ENCODE measurements around the gene RALGDS.
A peak's percentile ranks its signal among the peaks of the same experiment; 100 is the strongest.
"Not testable (repeated sequence)": the region's sequence is repeated elsewhere in the genome, so short reads cannot be mapped to it uniquely, and the experiment has no call there.

RALGDS gene

DNA sequence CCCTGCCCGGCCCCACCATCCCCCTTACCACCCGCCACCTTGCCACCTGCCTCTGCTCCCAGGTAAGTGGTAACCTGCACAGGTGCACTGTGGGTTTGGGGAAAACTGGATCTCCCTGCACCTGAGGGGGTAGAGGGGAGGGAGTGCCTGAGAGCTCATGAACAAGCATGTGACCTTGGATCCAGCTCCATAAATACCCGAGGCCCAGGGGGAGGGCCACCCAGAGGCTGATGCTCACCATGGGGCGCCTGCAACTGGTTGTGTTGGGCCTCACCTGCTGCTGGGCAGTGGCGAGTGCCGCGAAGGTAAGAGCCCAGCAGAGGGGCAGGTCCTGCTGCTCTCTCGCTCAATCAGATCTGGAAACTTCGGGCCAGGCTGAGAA lies 59.3 kb downstream of the RALGDS start, which contains the start of gene CEL:
CEL (plus strand) TSS at position 218 of the 382 bp plus-strand sequence; CDS start at position 240, 22 bp downstream.
- DNase-seq; in situ Hi-C loops (cut with MboI; ENCODE audit: low pct_unique_long_range_greater_than_20kb, low sequenced_read_pairs): not testable (repeated sequence)

DNA sequence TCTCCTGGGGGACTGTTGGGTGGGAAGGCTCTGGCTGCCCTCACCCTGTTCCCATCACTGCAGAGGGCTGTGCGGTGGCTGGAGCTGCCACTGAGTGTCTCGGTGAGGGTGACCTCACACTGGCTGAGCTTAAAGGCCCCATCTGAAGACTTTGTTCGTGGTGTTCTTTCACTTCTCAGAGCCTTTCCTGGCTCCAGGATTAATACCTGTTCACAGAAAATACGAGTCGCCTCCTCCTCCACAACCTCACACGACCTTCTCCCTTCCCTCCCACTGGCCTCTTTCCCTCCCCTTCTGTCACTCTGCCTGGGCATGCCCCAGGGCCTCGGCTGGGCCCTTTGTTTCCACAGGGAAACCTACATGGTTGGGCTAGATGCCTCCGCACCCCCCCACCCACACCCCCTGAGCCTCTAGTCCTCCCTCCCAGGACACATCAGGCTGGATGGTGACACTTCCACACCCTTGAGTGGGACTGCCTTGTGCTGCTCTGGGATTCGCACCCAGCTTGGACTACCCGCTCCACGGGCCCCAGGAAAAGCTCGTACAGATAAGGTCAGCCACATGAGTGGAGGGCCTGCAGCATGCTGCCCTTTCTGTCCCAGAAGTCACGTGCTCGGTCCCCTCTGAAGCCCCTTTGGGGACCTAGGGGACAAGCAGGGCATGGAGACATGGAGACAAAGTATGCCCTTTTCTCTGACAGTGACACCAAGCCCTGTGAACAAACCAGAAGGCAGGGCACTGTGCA lies 59.8 kb downstream of the RALGDS start:
- in situ Hi-C loops (cut with MboI; ENCODE audit: low pct_unique_long_range_greater_than_20kb, low sequenced_read_pairs) = not testable (repeated sequence)
- peak; percentile 58 for DNase-seq

DNA sequence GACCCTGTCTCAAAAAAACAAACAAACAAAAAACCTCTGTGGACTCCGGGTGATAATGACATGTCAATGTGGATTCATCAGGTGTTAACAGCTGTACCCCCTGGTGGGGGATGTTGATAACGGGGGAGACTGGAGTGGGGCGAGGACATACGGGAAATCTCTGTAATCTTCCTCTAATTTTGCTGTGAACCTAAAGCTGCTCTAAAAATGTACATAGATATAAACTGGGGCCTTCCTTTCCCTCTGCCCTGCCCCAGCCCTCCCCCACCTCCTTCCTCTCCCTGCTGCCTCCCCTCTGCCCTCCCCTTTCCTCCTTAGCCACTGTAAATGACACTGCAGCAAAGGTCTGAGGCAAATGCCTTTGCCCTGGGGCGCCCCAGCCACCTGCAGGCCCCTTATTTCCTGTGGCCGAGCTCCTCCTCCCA lies 60.6 kb downstream of the RALGDS start:
- peak; percentile 53 for DNase-seq
- in situ Hi-C loops (cut with MboI; ENCODE audit: low pct_unique_long_range_greater_than_20kb, low sequenced_read_pairs) = no loop called here

DNA sequence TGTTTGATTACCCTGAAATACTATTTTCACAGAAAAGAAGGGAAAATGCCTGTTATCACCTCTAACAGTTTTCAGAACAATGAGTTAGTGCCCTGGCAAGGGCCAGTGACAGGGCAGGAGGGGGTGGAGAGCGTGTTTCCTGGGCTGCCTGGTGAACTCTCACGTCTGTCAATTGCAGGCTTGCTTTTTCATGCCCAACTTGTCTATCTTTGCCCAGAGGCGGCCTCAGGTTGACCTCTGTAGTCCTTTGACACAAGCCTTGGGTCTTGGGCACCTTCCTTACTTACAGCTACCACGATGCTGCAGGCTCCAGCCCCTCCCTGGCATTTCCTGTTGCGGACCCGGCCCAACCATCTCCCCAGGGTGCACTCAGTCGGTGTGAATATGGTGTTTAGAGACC lies 61.4 kb downstream of the RALGDS start:
- in situ Hi-C loops (cut with MboI; ENCODE audit: low pct_unique_long_range_greater_than_20kb, low sequenced_read_pairs) = no loop called here
- peak; percentile 19 for DNase-seq

DNA sequence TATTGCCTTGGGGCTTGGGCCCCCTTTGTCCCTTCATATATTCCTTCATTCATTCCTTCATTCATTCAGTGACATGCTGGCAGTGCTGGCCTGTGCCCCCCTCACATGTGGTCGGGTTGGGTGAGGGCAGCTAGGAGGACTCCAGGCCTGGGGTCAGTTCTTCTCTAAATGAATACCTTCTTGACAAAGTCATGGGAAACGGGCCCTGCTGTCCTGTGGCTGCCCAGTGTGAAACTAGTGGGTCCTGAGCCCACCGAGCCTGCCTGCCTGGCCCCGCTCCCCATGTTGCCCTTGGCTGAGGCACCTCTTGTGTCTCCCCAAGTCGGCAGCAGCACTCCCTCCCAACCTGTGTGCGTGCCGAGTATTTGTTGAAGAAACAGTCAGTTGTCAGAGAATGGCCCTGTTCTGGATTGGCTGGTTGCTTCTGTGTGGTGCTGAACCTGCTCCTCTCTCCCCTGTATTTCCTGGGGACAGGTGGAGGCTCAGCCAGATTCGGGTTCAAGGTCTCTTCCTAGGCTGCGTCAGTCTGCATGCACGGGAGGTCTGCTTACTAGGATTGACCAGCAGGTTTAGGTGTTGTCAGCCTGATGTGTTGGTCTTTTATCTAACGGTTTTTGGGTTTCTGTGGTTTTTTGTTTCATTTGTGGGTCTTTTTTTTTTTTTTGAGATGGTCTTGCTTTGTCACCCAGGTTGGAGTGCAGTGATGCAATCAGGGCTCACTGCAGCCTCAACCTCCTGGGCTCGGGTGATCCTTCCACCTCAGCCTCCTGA lies 62.3 kb downstream of the RALGDS start:
- peak; percentile 36 for DNase-seq
- in situ Hi-C loops (cut with MboI; ENCODE audit: low pct_unique_long_range_greater_than_20kb, low sequenced_read_pairs) = no loop called here

DNA sequence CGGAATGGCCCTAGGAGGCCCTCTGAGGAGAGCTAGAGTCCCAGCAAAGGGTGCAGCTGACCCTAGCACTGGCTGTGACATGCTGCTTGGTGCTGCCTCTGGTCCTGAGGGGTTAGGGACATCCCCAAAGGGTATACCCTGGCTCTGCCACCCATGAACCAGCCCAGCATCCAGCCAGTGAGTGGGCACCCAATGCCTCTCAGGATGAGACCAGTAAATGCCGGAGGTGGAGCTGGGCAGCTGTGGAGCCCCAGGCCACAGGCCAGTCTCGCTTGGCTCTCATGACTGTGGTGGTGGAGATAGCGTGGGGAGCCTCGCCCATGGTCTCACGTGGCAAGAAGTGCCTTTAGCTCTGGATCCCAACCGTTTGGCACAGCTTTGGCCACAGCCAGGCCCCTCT lies 63.0 kb downstream of the RALGDS start:
- no peak for DNase-seq
- in situ Hi-C loops (cut with MboI; ENCODE audit: low pct_unique_long_range_greater_than_20kb, low sequenced_read_pairs) = no loop called here

DNA sequence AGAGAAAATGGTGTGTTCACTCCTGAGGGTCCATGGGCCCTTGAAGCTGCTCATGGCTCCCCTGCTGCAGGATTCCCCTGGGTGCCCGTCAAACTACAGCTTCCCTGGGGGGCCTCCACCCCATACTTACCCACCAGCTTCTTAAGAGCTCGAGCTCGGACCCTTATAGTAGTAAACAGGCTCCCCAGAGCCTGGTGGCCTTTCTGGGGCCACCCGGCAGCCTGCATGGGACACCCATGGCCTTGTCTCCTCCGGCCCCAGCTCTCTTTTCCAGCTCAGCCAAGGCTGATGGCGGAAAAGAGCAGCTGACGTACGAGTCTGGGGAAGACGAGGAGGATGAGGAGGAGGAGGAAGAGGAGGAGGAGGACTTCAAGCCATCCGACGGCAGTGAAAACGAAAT lies 63.5 kb downstream of the RALGDS start:
- in situ Hi-C loops (cut with MboI; ENCODE audit: low pct_unique_long_range_greater_than_20kb, low sequenced_read_pairs) = no loop called here

DNA sequence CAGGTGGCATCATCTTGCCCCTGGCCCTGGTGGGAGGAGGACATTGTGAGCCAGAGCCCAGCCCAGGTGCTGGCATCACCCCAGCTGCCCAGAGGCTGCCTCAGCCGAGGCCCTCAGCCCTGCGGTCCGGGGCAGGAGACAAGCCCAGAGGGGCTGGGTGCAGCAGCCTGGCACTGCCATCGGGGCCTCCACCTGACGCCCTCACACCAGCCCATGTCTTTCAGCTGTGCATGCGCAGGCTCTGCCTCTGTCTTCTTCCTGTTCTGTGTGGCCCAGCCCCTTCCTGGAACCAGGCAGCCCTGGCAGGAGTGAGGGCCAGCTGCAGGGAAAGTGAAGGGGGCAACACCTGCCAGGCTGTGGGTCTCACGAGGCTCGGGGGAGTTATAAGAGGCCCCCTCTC lies 64.0 kb downstream of the RALGDS start:
- DNase-seq = no peak
- in situ Hi-C loops (cut with MboI; ENCODE audit: low pct_unique_long_range_greater_than_20kb, low sequenced_read_pairs) = no loop called here

More for the DNA sequence above, 63.5 kb downstream of the RALGDS start:
- DNase-seq = no peak

DNA sequence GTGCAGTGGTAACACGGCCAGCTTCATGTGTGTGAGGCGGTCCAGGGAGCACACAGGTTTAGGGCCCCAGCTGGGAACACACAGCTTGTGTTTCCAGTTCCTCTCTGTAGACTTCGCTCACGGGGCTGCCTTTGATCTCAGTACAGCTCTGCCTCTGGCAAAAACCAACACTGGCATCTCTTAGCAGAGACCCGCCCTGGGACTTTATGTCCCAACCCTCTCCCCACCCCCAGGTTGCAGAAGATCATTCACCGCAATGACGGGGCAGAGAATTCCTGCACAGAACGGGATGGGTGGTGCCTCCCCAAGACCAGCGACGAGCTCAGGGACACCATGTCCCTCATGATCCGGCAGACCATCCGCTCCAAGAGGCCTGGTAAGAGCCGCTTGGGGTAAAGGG lies 64.5 kb downstream of the RALGDS start:
- no peak for DNase-seq
- in situ Hi-C loops (cut with MboI; ENCODE audit: low pct_unique_long_range_greater_than_20kb, low sequenced_read_pairs) = no loop called here

DNA sequence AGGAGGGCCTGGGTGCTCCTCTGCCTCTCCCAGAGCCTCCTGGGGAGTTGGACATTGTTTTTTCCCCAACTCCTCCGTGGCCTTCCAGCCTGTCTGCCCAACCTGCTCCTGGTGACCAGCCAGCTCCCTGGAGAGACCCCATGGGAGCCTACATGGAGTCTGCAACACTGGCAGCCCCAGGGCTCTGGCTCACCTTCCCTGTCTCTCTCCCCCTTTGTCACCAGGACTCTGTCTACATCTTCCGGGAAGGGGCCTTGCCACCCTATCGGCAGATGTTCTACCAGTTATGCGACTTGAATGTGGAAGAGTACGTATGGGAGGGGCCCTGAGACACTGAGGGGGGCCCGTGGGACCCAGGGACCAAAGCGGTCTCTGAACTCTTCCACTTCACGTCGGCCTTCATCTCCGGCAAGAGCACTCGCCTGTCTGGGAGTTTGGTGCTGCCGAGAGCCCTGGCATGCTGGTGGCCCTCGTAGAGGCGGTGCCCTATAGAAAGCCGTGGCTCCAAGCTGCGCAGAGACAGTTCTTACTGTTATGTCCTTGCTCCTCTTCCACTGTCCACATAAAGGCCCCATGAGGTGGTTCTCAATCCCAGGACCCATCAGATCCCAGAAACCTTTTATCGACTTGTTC lies 65.1 kb downstream of the RALGDS start:
- in situ Hi-C loops (cut with MboI; ENCODE audit: low pct_unique_long_range_greater_than_20kb, low sequenced_read_pairs) = no loop called here
- DNase-seq = no peak

DNA sequence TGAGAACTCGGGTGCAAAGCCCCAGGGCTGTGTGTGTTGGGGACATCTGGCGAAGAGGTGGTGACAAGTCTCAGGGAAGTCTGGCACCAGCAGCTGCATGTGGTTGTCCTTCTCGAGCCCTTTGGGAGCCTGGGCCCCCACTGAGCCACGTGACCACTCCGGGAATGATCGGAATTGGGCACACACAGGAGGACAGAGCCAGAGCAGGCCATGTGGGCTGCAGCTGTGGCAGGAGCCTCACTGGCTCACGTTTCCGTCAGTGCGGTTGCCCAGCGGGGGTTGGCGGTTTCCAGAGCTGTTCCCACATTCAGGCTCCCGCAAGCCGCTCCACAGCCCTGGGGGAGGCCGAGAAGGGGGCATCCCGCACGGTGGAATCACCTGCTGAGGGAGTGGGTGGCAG lies 66.1 kb downstream of the RALGDS start:
- no peak for DNase-seq
- in situ Hi-C loops (cut with MboI; ENCODE audit: low pct_unique_long_range_greater_than_20kb, low sequenced_read_pairs) = no loop called here

DNA sequence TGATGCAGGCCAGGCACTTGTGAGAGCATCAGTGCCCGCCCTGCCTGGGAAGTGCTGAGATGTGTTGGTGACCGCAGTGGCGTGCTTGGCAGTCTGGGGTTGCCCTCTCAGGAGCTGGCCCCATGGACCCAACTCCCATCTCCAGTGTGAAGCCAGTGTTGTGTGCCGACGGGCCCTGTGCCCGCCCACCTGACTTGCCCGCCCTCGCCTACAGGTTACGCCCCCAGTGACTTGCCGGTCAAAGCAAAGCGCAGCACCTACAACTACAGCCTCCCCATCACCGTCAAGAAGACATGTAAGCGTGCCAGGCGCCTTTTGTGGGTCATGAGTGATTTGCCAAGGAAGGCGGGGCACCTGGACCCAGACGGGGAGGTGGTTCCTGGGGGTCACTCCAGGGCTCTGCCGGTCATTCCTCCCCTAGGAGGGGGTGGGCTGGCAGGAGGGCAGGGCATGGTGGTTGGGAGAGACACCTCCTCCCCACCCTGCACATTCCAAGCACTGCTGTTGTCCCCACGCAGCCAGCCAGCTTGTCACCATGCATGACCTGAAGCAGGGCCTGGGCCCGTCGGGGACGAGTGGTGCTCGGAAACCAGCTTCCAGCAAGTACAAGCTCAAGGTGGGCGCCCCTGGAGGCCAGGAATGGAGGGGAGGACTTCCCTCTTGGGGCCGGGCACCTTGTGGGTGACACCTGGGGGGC lies 66.7 kb downstream of the RALGDS start:
- DNase-seq = no peak
- in situ Hi-C loops (cut with MboI; ENCODE audit: low pct_unique_long_range_greater_than_20kb, low sequenced_read_pairs) = no loop called here

DNA sequence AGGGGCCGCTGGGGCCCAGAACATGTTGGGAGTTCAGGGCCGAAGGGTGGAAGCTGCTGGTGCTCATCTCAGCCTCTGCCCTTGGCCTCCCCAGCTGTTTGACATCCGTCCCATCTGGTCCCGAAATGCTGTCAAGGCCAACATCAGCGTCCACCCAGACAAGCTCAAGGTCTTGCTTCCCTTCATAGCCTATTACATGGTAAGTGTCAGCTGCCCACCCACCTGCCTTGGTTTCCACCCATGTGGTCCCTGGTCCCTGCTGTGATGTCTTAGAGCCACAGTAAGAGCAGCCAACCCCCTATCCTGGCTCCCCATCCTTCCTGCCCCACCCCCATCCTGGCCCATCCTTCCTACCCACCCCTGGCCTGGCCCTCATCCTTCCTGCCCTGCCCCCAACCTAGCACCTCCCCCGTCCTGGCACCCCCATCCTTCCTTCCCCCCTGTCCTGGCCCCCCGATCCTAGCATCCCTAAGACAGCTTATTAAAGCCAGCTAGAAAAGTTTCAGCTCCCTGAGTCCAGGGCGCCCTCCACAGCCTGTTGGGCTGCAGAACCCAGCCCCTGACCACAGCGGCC lies 69.0 kb downstream of the RALGDS start:
- in situ Hi-C loops (cut with MboI; ENCODE audit: low pct_unique_long_range_greater_than_20kb, low sequenced_read_pairs) = no loop called here
- DNase-seq = no peak

DNA sequence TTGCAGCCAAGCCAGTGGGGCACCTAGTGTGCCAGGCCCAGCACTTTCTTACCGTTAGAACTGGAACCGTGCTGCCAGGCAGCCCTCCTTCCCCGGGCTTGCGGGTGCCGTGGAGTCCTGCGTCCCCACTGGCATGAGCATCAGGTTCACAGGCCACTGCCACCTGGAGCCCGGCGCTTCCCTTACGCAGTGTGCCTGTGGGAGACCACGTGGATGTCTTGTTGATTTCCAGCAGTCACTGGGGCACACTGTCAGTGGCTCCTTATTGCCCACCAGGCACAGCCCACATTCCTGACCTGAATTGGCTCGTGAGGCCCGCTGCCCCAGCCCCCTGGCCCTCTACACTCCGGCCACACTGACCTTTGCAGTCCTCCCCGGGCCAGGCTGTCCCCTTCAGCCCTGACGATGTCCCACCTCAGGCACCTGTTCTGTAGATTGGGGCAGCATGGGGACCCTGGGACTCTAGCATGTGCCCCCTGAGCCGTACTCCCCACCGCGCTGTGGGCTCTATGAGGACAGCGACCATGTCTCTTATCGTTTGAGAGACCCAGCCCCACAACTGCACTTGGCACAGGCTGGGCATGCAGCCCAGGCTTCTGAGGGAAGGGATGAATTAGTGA lies 69.6 kb downstream of the RALGDS start:
- DNase-seq = no peak
- in situ Hi-C loops (cut with MboI; ENCODE audit: low pct_unique_long_range_greater_than_20kb, low sequenced_read_pairs) = no loop called here

DNA sequence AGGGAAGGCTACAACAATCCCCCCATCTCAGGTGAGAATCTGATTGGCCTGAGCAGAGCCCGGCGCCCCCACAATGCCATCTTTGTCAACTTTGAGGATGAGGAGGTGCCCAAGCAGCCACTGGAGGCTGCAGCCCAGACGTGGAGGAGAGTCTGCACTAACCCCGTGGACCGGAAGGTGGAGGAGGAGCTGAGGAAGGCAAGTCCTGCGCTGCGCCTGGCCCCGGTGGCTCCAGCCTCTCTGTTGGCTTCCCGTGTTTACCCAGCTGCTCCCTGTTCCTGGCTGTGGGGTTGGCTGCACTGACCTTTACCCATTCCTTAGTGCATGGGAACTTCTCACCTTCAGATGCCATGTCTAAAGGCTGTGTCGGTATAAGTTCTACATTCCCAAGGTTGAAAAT lies 70.3 kb downstream of the RALGDS start:
- in situ Hi-C loops (cut with MboI; ENCODE audit: low pct_unique_long_range_greater_than_20kb, low sequenced_read_pairs) = no loop called here

DNA sequence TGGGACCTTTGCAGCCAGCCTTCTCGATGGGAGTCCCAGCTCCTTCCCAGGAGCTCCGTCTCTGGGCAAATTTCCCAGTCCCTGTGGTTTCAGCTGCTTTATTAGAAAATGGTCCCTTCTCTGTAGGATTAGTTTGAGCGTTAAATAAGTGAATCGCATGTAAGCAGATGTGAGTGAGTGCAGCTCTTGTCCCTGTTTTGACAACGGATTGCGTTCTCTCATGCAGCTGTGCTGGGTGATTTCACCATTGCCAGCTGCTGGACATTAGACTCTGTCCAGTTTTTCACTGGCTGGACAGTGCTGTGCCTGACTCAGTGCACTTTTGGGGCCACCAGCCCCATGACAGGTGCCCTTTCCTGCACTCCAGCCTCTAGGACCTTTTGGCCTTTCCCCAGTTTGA lies 70.9 kb downstream of the RALGDS start:
- in situ Hi-C loops (cut with MboI; ENCODE audit: low pct_unique_long_range_greater_than_20kb, low sequenced_read_pairs) = no loop called here
- DNase-seq = no peak

More for the DNA sequence above, 70.3 kb downstream of the RALGDS start:
- DNase-seq = no peak

DNA sequence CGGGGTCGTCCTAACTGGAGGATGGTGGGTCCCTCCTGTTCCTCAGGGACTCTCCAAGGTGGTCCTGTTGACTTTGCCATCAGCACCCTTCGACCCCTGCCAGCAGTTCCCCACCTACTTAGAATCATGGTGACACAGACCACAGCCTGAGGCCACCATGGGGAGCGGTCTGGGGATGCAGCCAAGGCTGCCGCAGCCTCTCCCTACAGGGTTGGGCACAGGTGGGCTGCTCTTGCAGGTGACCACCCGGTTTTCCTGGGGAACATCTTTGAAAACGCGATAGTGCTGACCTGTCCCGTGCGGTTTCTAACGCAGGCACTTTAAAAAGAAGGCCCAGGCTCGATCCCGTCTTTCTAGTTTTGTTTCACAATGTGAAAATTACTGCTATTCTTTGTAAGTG lies 72.0 kb downstream of the RALGDS start:
- no peak for DNase-seq
- in situ Hi-C loops (cut with MboI; ENCODE audit: low pct_unique_long_range_greater_than_20kb, low sequenced_read_pairs) = no loop called here

DNA sequence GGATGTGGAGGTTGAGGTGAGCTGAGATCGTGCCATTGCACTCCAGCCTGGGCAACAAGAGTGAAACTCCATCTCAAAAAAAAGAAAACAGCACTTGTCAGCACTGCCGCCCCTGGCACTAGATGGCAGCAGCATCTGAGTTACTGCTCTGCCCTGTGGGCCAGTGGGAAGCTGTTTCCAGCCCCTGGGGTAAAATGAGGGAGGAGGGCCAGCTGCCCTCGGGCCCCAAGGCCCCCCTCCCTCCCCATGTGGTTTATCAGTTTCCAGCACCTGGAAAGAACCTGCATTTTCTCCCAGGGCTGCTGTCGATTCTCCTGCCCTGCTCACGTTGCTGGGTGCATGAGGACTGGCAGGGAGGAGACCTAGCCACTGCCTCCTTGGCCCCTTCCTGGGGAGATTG lies 72.4 kb downstream of the RALGDS start:
- DNase-seq = peak; percentile 47
- in situ Hi-C loops (cut with MboI; ENCODE audit: low pct_unique_long_range_greater_than_20kb, low sequenced_read_pairs) = no loop called here
